NCI-H748 (cell line): ENCODE results near the gene LIPA.
A peak's percentile ranks its signal among the peaks of the same experiment; 100 is the strongest.
"Not testable (repeated sequence)": the region's sequence is repeated elsewhere in the genome, so short reads cannot be mapped to it uniquely, and the experiment has no call there.

Experiments
- DNase-seq: peaks from one replicate; lab custom pipeline; 2025; ENCODE audit not compliant: unreplicated experiment; lab: John Stamatoyannopoulos, UW

LIPA gene

DNA sequence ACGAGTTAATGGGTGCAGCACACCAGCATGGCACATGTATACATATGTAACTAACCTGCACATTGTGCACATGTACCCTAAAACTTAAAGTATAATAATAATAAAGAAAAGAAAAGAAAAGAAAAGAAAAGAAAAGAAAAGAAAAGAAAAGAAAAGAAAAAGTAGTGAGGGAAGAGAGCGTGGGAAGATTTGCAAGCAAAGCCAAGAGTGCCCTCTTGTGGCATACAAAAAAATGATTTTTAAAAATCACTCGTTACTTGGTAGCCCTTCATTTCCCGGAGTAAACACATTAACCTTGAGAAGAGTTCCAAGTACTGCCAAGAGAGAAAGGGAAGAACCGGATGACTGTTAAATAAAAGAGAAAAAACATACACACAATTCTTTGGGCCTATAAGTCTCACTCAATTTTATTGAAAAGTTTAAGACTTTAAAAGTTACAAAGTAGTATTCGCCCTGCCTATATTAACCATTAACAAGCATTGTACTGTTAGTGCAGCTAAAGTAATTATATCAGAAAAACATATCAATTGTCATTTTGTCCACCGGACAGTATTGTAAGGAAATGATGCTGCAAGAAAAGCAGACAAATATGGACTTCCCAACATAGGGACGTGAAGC is 38.3 kb downstream of the LIPA start:
- peak; percentile 33 for DNase-seq

DNA sequence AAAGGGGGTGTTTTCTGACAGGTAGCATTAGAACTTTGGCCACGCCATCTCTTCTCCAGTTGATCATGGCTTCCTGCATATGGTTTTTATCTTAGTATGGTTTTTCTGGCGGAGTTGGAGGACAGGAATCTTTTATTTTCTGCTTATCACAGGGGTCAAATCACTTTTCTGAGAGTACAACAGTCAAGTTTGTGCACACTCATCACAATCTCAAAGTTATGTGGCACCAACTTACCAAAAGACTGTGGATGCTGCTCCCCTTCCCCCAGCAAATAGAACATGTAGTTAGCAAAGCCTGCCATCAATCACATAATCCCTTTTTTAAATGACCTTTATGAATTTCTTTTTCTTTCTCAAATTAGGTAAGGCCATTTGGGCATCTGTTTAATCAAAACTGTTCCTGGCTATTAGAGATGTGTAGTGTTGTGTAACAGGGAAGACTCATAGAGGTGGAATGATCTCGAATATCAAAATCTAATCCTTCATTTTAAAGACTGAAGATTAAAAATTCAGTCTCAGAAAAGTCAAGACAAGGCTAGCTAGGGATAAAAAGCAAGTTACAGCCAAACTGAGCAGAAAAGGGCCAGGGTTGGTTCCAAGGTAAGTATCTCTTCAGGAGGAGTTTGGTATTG is 40.7 kb downstream of the LIPA start:
- DNase-seq, result no peak

DNA sequence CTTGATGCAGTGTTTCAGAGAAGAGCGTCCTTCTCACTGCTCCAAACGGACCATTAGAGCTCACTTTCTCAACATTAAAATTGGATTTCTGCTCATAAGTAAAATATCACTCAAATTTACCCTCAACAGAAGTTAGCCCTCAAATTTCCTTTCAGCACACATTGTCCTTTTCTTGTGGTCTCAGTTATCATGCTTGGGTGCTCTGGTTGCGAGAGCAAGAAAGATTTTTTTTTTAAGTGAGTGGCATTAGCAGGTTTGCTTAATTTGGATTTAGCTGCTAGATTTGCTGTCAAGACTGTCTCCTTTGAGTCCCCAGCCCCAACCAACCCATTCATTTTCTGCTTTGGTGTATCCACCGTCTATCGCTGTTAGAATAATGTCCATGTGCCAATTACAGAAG is 41.9 kb downstream of the LIPA start:
- DNase-seq, result no peak

DNA sequence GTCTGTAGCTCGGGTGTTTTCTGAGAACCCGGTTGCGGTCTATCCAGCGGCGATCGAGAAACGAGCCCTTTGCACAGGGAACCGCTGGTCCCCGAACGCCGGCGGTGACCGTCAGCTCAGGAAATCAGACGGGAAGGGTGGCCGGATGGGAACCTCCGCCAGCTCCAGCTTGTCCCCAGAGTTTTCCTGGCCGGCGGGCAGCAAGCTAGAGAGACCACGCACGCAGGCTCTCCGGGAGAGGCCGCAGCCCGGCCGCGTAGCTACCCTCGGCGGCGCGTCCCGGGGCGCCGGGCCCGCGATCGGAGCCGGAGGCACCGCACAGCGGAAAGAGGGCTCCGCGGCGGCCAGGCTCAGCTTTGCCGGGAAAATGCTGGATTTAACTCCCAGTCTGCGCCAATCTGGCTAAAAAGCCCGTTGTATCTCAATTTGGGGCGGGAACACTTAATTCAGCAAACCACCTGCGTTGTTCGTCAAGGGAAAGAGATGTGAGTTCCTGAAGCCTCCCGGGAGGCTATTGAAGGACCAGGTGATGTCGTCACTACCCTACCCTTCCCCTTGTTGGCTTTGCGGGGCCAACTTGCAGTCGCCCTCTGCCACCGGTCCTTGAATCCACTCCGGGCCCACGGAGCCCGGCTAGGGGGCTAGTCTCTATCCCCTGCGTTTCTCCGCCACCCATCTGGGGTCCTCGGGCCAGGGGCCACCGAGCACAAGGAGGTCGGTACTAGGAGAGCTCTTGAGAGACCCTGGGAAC is 43.6 kb downstream of the LIPA start:
- DNase-seq, result peak; percentile 57

DNA sequence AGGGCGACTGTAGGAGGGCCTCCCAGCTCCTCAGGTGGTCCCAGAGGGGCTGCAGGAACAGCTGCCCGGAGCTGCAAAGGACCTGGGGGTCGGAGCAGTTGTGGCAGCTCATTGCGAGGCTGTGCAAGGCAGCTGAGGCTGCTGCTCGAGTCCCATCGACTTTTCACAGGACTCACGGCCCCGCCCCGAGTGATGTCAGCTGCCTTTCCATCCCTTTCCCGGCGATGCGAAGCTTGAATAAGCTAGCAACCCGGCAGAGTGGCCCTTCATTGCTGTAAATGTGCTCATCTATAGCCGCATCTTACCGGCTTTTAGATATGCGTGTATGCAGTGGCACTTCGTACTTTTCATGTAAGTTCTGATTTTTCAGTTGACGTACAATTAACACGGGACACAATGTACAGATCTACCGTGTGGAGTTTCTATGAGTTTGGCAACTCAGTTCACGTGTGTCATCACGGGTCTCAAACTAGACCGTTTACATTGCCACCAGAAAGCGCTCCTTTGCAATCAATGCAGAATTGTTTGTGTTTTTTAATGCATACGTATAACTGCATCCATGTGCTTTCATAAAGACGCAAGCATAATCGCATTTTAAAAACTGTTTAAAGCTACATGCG is 44.3 kb downstream of the LIPA start, which contains the start of gene CH25H:
Gene CH25H, minus strand, starts transcription at position 137 of the 620 bp plus-strand sequence. Its CDS starts 25 bp downstream, at position 112.
- DNase-seq, result peak; percentile 82

DNA sequence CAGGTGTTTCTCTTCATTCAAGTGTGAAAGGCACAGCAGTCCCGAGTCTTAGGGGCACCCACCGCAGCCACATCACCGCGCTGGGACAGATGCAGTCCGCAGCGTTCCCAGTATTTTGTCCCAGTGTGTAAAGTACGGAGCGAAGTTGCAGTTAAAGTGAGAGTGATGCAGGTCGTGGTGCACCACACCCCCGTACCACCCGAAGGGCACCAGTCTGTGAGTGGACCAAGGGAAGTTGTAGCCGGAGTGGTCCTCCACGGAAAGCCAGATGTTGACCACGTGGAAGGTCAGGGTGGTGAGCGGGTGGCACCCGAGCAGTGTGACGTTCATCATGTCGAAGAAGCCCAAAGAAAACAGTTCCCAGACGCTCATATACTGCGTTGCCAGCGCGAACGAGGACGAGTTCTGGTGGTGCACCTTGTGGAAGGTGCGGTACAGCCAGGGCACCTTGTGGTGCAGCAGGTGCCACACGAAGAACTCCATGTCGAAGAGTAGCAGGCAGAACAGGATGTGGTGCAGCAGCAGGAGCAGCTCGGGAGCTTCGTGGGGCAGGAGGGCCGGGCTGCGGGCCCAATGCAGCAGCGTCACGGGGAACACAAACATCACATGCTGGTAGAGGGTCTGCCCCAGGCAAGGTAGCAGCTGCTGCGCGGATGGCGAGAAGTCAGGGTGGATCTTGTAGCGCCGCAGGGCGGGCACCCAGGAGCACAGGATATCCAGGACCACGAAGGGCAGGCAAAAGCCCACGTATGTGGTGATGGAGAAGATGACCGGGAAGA is 45.0 kb downstream of the LIPA start:
- DNase-seq, result peak; percentile 67

DNA sequence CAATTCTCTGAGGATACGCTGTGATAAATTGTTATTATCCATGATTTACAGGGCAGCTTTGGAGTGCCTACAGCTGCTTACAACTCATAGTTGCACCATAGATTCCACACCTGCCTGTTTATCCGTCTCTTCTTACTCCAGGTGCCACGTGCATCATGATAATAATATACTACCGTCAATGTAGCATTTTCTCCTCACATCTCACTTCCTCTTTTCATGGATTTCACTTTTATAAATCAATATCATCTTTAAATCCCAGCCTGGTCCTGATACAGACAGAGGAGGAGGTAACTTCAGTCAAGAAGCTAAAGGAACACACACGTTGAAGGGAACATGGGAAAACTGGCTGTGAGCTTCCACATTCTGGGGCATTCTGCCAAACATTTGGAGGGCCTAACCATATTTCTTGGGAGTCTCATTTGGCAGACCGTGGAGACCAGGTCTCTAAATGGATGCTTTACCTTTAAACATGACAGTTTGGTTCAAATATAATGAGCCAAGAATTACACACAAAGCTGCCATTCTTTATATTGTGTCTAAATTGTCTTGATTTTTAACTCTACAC is 46.9 kb downstream of the LIPA start:
- no peak for DNase-seq

DNA sequence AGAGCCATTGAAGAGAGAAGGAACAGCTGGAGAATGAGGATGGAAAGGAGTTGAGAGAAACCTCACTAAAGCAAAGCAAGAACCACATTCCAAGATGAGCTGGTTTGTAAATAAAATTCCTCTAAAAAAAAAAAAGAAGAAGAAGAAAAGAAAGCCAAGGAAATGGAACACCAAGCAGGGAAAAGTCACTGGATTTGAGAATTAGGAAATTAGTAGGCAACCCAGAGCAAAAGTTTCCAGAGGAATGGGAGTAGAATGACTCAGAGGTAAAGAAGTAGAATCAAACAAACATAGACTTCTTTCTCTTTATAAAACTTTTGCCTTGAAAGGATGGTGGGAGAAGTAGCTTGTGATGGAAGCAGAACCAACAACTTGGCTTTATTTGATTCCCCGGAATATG is 48.3 kb downstream of the LIPA start:
- no peak for DNase-seq

DNA sequence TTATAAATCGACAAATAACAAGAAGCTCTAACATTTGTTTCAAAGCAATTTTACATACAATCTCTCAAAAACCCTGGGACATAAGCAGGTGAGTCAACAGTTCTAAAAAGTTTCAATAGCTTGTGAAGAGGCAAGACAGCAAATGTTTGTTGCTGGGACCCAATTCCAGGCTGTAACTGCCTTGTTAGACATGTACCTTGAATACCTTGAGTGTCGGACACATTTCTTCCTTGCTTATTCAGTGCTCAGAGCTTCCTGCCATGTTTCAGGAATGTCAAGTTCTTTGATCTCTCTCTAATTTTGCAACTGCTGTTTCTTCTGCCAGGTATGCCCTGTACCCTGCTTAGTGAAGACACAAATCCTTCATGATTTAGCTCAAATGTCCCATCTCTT is 49.5 kb downstream of the LIPA start:
- no peak for DNase-seq

DNA sequence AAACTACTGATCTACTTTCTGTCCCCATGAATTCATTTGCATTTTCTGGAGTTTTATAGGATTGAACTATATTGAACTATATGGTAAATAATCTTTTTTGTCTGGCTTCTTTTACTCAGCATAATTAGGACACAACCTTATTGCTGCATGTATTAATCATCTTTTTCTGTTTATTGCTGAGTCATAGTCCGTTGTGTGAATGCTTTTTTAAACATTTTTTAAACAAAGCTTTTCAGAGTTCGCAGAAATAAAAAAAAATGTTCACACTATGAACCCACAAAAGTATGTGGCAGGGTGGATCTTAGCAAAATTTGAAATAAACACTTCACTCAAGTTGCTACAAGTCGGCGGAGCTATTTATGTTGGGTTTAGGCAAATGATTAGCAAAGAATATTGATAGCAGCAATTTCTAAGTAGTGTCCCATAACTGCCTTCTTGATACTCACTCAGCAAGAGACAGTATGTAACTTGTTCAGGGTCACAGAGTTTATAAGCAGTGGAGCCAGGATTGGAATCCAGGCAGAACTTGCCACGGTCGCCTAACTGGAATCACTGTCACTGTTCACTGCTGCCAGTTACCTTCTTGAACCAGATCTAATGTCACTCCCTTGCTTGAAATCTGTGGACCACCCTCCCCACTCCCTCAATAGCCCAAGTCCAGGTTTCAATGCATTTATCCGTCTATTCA is 50.1 kb downstream of the LIPA start:
- no peak for DNase-seq

DNA sequence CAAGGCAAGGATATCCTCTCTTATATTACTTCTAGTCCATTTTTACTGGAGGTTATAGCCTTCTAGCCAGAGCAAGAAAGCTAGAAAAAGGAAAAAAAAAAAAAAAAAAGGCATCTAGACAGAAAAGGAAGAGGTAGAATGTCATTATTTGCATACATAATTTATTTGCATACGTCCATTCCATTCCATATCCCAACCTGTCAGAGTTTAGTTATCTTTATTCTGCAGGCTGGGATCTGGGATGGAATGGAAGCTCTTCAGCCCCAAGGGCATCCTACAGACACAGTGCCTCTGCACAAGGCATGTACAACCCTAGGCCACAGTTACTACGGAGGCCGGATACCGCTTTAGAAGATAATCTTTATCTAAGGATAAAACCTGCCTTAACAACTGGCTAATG is 54.1 kb downstream of the LIPA start:
- DNase-seq, result no peak

DNA sequence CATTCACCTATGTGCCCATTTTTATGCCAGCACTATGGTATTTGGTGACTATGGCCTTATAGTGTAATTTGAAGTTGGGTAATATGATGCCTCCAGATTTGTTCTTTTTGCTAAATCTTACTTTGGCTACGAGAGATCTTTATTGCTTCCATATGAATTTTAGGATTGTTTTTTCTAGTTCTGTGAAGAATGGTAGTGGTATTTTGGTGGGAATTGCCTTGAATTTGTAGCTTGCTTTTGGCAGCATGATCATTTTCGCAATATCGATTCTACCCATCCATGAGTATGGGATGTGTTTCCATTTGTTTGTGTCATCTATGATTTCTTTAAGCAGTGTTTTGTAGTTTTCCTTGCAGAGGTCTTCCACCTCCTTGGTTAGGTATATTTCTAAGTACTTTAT is 60.3 kb downstream of the LIPA start:
- not testable (repeated sequence) for DNase-seq

DNA sequence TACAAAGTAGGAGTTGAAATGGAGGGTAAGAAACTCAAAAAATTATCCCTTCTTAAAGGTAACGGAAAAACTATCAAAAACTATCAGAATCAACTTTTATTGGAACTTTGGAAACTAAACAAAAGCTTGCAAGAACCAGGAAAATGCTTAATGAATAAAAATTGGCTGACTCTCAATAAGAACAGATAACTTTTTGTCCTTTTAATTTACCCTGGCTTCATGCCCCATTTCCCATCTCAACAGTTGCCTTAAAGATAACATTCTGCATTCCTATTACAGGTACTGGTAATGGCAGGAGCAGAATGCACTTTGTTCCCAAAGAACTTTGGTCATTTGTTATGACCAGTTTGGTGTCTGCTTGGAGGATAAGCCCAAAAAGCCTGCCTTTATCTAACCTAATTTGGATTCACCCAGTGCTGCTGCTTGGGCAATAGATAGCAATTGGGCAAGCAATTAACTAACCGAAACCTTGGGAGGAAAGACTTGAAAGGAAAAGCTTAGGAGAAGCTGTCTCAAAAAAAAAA is 62.3 kb downstream of the LIPA start:
- DNase-seq, result no peak

DNA sequence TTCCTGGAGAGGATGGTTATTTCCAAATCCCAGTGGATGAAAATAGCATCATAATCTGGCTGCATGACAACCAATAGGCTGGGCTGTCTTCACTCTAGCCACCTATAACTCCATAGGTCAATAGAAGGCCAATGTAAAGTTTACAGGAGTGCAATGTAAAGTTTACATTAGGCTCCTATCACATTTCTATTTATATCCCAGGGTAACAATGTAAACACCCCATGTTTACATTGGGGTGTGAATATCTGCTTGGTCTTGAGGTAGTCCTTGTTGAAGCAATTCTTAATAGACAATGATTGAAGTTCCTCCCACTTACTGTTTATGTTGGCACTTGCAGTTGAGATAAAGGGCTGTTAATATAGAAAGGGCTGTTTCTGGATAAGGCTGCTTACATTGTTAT is 65.9 kb downstream of the LIPA start:
- DNase-seq, result peak; percentile 39

DNA sequence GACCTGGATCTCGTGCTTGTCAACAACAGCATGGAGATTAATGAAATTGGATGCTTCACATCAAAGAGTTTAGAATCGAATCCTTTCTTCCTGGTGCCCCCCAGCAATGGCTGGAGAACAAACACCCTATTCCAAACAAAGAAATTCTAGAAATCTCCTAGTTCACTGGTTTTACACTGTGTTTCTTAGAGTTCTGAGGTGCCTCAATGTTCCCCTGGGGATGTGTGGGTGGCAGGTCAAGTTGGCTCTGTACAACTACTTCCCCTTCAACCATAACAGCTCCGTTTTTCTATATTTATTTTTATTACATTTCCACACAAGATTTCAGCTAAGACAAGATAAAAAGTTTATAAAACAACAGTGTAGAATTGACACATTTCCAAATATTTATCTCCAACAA is 66.9 kb downstream of the LIPA start:
- no peak for DNase-seq

DNA sequence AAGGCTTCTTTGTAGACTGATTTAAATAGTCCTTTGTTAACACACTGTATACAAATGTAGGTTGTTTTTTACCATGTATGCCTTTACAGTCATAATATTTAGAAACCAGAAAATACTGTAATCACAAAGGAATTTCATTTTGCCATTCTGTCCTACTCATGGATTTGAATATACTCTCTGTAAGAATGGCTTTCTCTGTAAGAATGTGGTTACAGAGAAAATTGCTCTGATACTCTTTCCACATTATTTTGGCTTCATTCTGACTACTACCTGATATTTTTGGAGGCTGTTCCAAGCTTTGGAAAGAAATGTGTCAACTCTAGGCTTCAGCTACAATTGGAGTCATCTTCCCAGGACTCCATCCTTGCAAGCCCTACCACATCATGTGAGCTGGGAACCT is 68.0 kb downstream of the LIPA start:
- DNase-seq, result no peak

DNA sequence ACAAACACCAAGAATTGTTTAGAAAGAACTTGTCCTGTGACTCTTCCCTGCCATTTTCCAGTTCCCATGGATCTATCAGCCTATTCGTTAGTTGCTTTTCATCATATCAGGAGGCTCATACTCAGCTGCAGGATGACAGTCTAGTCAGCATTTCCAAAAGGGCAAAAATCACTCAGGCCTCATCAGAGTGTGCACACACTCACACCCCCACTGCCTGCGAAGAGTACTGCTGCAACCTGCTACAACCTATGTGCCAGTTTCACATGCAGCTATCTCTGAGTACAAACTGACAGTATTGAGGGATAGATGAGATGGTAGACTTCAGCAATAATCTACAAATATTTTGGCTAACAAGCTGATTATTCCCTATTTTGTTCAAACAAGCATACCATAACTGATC is 68.7 kb downstream of the LIPA start:
- DNase-seq, result no peak

DNA sequence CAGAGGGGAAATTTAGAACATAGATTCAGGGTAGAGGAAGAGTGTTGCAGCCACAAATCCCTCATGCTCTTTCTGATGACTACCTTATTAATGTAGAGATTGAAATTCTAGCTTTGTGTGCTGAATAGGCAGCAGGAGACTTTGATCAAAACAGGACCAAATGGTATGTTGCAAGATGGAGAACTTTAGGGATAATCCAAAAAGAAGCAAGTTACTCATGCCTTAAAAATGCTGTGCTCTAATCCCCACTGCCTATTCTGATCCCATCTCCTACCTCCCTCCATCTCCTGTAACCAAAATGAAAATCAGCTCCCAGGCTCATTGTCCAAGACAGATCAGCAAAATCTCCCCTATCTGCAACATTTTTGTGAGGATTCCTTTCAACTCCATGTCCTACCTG is 75.8 kb downstream of the LIPA start:
- DNase-seq, result no peak

DNA sequence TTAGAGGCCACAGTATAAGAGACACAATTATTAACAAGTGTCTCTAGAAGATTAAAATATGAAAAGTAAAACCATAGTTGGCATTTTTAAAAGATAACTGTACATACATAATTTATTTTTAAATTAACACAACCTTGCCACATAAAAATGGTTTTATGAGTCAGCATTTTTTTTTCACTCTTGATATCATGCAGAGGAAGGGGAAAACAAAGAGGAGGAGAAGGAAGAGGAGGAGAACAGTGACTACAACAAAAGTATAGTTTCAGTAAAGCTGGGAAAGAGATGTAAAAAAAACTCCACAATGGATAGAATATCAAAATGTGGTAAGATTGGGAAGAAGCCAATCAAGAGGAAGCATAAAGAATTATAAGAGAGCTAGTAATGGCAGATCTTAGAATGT is 78.5 kb downstream of the LIPA start:
- no peak for DNase-seq

DNA sequence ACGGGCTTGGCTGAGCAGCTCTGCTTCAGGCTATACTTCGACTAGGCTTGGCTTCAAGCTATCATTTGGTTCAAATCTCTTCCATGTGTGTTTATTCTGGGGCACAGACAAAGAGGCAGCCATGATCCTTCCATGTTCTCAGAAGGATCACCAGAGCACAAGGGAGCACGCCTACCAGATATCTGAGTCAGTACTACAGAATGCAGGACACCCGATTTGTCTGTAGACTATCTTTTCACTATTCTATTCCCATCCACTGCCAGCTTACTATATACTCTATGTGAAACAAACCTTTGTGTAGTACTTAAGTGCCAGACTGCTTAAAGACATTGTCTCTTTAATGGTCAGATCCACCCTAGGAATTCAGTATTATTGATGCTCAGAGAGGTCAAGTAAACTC is 79.6 kb downstream of the LIPA start:
- DNase-seq, result no peak
